Breast epithelium (tissue), 3 donors: Measurements from ENCODE around the gene CARD9.

Experiments used
- POLR2A ChIP-seq: fragments of 450-650 bp; IDR thresholded peaks from one replicate; pipeline ENCODE4 v1.6.1; 2016; ENCODE audit warnings: antibody characterized with exemption, mild to moderate bottlenecking, moderate library complexity
- TF ChIP-seq, protein P1 (sequence below), 3 donors: fragments of 450-650 bp; IDR thresholded peaks; one replicate each; pipeline ENCODE4 v1.5.1; 2016 to 2017; ENCODE audit warnings: antibody characterized with exemption in 3 of 3, mild to moderate bottlenecking in 3 of 3, moderate library complexity in 3 of 3

DNA sequence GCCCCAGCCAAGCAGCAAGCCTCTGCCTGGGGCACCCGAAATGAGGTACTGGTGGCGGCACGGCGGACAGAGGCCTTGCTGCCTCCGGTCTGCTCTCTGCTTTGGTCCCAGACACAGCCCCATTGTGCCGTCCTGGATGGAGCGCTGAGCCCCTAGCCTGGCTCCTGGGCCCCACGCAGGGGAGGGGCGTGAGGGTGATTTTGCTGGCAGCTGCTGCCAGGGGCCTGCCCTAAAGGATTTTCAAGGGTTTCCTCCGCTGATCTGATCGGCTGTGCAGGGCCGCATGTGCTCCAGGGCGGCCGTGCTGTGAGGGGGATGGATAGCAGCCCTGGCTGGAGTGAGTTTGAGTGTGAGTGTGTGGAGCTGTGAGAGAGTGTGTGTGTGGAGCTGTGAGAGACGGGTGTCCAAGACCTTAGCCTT lies 44.8 kb downstream of the CARD9 start:
- TF ChIP-seq, protein P1, sequence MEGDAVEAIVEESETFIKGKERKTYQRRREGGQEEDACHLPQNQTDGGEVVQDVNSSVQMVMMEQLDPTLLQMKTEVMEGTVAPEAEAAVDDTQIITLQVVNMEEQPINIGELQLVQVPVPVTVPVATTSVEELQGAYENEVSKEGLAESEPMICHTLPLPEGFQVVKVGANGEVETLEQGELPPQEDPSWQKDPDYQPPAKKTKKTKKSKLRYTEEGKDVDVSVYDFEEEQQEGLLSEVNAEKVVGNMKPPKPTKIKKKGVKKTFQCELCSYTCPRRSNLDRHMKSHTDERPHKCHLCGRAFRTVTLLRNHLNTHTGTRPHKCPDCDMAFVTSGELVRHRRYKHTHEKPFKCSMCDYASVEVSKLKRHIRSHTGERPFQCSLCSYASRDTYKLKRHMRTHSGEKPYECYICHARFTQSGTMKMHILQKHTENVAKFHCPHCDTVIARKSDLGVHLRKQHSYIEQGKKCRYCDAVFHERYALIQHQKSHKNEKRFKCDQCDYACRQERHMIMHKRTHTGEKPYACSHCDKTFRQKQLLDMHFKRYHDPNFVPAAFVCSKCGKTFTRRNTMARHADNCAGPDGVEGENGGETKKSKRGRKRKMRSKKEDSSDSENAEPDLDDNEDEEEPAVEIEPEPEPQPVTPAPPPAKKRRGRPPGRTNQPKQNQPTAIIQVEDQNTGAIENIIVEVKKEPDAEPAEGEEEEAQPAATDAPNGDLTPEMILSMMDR (IDR thresholded peaks at IDR 0.05), result no peak
- no peak for TF ChIP-seq POLR2A
